ENCODE measurements around the gene PLCH2. TPM values are rescaled to one million over a fixed set of nuclear protein-coding genes. Genes with fewer than 3 reads are reported as not detected.

Gene PLCH2
- total and polyA plus RNA-seq, 8 donors: 0.67 to 6.5 (median 3.7) TPM

DNA sequence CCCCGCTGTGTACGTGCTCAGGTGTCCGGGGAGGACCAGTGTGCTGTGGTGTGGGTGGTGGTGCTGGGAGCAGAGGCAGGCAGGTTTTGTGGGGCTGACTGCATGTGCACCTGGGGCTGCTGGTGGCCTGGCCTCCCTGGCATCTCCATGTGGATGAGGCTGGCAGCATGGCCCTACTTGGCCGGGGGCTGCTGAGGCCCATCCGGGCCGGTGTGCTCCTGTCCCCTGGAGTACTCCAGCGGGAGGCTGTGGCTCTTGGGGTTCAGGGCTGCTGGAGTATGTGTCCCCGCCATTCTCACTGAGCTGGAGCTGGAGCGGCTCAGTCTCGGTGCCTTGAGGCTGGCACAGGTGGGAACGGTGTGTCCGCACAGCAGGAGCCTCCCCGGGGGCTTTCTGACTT, 42.9 kb upstream of the PLCH2 start:
- no peak for DNase-seq
- H3K4me1 ChIP-seq: no peaks in the 10 kb centered on the region

GRCh38 chr1:2433936-2434655, 42.0 kb upstream of the PLCH2 start:
- intact Hi-C loops (cut with DNase I): no loop called here
- H3K27me3 ChIP-seq: peaks cover 0 to 89% of the 10 kb centered on the region in 2 donors

More for the DNA sequence above, 42.9 kb upstream of the PLCH2 start:
- H3K9me3 ChIP-seq: peaks cover 0 to 12% of the 10 kb centered on the region in 2 donors
- H3K27ac ChIP-seq: no peak overlapping the region
- no peak for ATAC-seq
- peaks cover 0 to 89% of the 10 kb centered on the region in 2 donors for H3K27me3 ChIP-seq
- no peaks in the 10 kb centered on the region for H3K36me3 ChIP-seq
- no peak for TF ChIP-seq CTCF (IDR thresholded peaks at IDR 0.05)
- intact Hi-C loops (cut with DNase I): no loop called here
- no peak overlapping the region for H3K4me3 ChIP-seq

DNA sequence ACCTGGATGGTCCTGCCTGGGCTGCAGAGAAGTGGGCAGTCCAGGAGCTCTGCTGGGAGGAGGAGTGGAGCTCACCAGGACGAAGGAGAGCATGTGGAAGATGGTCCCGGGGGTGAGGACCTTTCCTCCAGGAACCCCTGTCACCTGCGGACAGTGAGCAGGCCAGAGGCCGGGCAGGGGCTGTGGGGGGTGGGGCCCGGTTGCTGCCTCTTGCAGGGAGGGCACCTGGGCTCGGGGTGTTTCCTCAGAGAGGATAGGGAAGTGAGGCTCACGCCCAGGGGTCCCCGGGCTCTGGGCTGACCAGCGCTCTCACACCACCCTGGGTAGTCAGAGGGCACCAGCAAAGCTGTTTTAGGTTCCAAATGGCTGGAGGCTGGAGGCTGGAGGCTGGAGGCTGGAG, 41.0 kb upstream of the PLCH2 start:
- Histone ChIP-seq H3K9me3 (peaks cover 0 to 2% of the 10 kb centered on the region in 2 donors), H3K27me3 (peaks cover 0 to 91% of the 10 kb centered on the region in 2 donors), H3K4me3 (no peak overlapping the region), H3K27ac (no peak overlapping the region), H3K4me1 (no peaks in the 10 kb centered on the region), H3K36me3 (no peaks in the 10 kb centered on the region)
- no peak for DNase-seq
- intact Hi-C loops (cut with DNase I): no loop called here
- ATAC-seq: no peak
- no peak for TF ChIP-seq CTCF (IDR thresholded peaks at IDR 0.05)

More at GRCh38 chr1:2433936-2434655, 42.0 kb upstream of the PLCH2 start:
- H3K9me3 ChIP-seq: peaks cover 0 to 12% of the 10 kb centered on the region in 2 donors
- ATAC-seq (no peak), DNase-seq (no peak)
- H3K27ac ChIP-seq: no peak overlapping the region
- no peaks in the 10 kb centered on the region for H3K4me1 ChIP-seq
- no peak overlapping the region for H3K4me3 ChIP-seq
- TF ChIP-seq CTCF (IDR thresholded peaks at IDR 0.05): no peak
- no peaks in the 10 kb centered on the region for H3K36me3 ChIP-seq

GRCh38 chr1:2435746-2436355, 40.2 kb upstream of the PLCH2 start:
- Histone ChIP-seq H3K27ac (no peak overlapping the region), H3K36me3 (no peaks in the 10 kb centered on the region), H3K9me3 (no peaks in the 10 kb centered on the region), H3K4me1 (no peaks in the 10 kb centered on the region), H3K4me3 (no peak overlapping the region), H3K27me3 (peaks cover 0 to 89% of the 10 kb centered on the region in 2 donors)
- intact Hi-C loops (cut with DNase I): no loop called here
- DNase-seq (no peak), ATAC-seq (no peak)
- no peak for TF ChIP-seq CTCF (IDR thresholded peaks at IDR 0.05)

GRCh38 chr1:2436876-2437275, 39.2 kb upstream of the PLCH2 start:
- TF ChIP-seq CTCF (IDR thresholded peaks at IDR 0.05): no peak
- Histone ChIP-seq H3K4me1 (no peaks in the 10 kb centered on the region), H3K27ac (no peak overlapping the region), H3K27me3 (peaks cover 0 to 89% of the 10 kb centered on the region in 2 donors), H3K36me3 (no peaks in the 10 kb centered on the region), H3K4me3 (no peak overlapping the region), H3K9me3 (no peaks in the 10 kb centered on the region)
- ATAC-seq (no peak), DNase-seq (no peak)
- intact Hi-C loops (cut with DNase I): no loop called here

Data from left lung (tissue), 10 donors.